A673 (cell line): Measurements from ENCODE around the gene BAAT. TPM values are rescaled to one million over a fixed set of nuclear protein-coding genes. Genes with fewer than 3 reads are reported as not detected.

ENCODE experiments used
- BruUV-seq: library from RNA; stranded (reverse); fragments of 400-500 nt; replicated peaks from 2 replicates; lab custom pipeline; 2021; lab: Mats Ljungman, UMichigan
- CTCF ChIA-PET: fragments of 300-600 bp; sonication (Branson Sonifier 250); formaldehyde crosslinking; loops from one replicate; lab custom pipeline; 2022; ENCODE audit warnings: antibody characterized with exemption; lab: Charles Lee
- POLR2A ChIA-PET: fragments of 300-600 bp; sonication (Branson Sonifier 250); formaldehyde crosslinking; loops from one replicate; lab custom pipeline; 2022; ENCODE audit warnings: antibody characterized with exemption; ENCODE audit not compliant: low non-redundant PET; lab: Charles Lee
- DNase-seq: peaks from one replicate; pipeline ENCODE4 v3.0.0-alpha.2; 2015; ENCODE audit warnings: low spot score
- H3K27ac ChIP-seq: fragments of 200-600 bp; sonication (generic); 2 replicates; pipeline ENCODE4 v1.5.1; 2016; ENCODE audit warnings: mixed run types, low read depth, mild to moderate bottlenecking, mixed read lengths, antibody characterized with exemption, low read length; ENCODE audit not compliant: poor library complexity, severe bottlenecking
- H3K27me3 ChIP-seq: fragments of 200-600 bp; sonication (generic); replicated peaks from 2 replicates; pipeline ENCODE4 v1.6.1; 2017; ENCODE audit warnings: mixed run types, low read depth, mild to moderate bottlenecking, mixed read lengths, antibody characterized with exemption, low read length; ENCODE audit not compliant: insufficient read depth, poor library complexity
- H3K36me3 ChIP-seq: fragments of 200-600 bp; sonication (generic); 2 replicates; pipeline ENCODE4 v1.6.1; 2016; ENCODE audit warnings: mixed run types, mild to moderate bottlenecking, mixed read lengths, antibody characterized with exemption, low read length; ENCODE audit not compliant: insufficient read depth, poor library complexity, severe bottlenecking
- H3K4me1 ChIP-seq: fragments of 200-600 bp; sonication (generic); 2 replicates; pipeline ENCODE4 v1.6.1; 2017; ENCODE audit warnings: mixed run types, mild to moderate bottlenecking, mixed read lengths, antibody characterized with exemption, low read length; ENCODE audit not compliant: insufficient read depth, poor library complexity, severe bottlenecking
- H3K4me3 ChIP-seq: fragments of 200-600 bp; sonication (generic); 2 replicates; pipeline ENCODE4 v1.5.1; 2016; ENCODE audit warnings: low read depth, mixed run types, mild to moderate bottlenecking, mixed read lengths, low read length; ENCODE audit not compliant: poor library complexity, severe bottlenecking
- H3K9me3 ChIP-seq: fragments of 200-600 bp; sonication (generic); 2 replicates; pipeline ENCODE4 v1.6.1; 2016; ENCODE audit warnings: mixed run types, low read depth, mild to moderate bottlenecking, mixed read lengths, antibody characterized with exemption, low read length; ENCODE audit not compliant: poor library complexity, severe bottlenecking
- EZH2 ChIP-seq: fragments of 200-600 bp; sonication (generic); IDR thresholded peaks from 2 replicates; pipeline ENCODE4 v1.6.1; 2017; ENCODE audit warnings: borderline replicate concordance, low read depth, mild to moderate bottlenecking, mixed read lengths, antibody characterized with exemption, low read length; ENCODE audit not compliant: poor library complexity, severe bottlenecking
- intact Hi-C: fragments of 100-400 bp; cut with micrococcal nuclease; formaldehyde crosslinking; loops from one replicate; pipeline ENCODE4 v1.10.0; 2022; ENCODE audit not compliant: unreplicated experiment
- total RNA-seq: library from RNA; stranded (reverse); gene quantifications from 2 replicates; pipeline ENCODE4 v1.2.3, GENCODE V29; 2021
- TF ChIP-seq, protein P1 (sequence below): fragments of 300-800, 200-600 bp; sonication (generic); conservative IDR thresholded peaks from 2 replicates; pipeline ENCODE4 v1.5.1; 2017; ENCODE audit warnings: low read depth, mild to moderate bottlenecking, antibody characterized with exemption, low read length, moderate library complexity, mixed read lengths

Gene BAAT
- total RNA-seq, 1 experiment from 2014 or later, result 0.17 TPM

DNA sequence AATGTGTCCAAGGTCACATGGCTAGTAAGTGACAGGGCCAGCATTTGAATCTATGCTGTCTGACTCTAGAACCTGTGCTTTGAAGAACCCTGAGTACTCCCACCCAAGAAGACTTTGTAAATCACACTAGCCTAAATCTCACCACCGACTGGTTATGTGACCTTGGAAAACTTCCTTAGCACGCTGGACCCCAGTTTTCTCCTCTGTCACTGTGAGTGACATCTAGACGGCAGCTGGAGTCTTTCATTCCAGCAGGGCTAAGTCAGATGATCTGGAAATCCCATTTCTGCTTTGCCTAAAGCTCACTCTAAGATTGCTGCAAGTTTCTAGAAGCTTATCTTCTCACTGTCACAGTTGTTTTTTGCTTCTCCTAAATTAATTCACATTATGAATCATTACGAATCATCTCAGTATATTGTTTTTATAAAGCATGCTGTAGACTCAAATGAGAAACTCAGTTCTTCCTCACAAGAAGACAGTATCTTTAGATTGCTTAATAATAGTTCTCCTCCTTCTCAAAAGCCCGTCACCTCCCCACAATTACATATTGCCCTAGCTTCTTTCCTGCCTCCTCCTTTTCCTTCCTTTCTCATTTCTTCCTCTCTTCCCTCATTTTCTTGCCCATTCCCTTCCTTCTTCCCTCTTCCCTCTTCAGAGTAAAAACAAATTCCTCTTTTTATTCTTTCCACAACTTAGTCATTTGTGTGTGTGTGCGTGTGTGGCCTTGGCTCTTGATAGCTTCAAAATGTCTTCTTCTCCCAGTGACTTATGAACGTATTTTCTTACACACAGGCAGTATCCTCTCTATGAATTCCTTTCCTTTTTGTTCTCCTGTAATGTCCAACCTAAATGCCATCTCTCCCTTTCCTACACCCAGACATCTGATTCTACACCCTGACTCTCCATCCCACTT lies 34.0 kb upstream of the BAAT start:
- Histone ChIP-seq H3K4me3 (no peak overlapping the region), H3K27ac (no peak overlapping the region), H3K36me3 (no peaks in the 10 kb centered on the region), H3K4me1 (no peaks in the 10 kb centered on the region), H3K9me3 (peaks cover 2% of the 10 kb centered on the region), H3K27me3 (peaks cover 15% of the 10 kb centered on the region)
- BruUV-seq, result no TSS peak
- CTCF ChIA-PET, result no interaction called here
- POLR2A ChIA-PET, result no interaction called here
- TF ChIP-seq, protein P1, sequence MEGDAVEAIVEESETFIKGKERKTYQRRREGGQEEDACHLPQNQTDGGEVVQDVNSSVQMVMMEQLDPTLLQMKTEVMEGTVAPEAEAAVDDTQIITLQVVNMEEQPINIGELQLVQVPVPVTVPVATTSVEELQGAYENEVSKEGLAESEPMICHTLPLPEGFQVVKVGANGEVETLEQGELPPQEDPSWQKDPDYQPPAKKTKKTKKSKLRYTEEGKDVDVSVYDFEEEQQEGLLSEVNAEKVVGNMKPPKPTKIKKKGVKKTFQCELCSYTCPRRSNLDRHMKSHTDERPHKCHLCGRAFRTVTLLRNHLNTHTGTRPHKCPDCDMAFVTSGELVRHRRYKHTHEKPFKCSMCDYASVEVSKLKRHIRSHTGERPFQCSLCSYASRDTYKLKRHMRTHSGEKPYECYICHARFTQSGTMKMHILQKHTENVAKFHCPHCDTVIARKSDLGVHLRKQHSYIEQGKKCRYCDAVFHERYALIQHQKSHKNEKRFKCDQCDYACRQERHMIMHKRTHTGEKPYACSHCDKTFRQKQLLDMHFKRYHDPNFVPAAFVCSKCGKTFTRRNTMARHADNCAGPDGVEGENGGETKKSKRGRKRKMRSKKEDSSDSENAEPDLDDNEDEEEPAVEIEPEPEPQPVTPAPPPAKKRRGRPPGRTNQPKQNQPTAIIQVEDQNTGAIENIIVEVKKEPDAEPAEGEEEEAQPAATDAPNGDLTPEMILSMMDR, result no peak
- no peak for TF ChIP-seq EZH2
- intact Hi-C loops, result no loop called here
- no peak for DNase-seq

DNA sequence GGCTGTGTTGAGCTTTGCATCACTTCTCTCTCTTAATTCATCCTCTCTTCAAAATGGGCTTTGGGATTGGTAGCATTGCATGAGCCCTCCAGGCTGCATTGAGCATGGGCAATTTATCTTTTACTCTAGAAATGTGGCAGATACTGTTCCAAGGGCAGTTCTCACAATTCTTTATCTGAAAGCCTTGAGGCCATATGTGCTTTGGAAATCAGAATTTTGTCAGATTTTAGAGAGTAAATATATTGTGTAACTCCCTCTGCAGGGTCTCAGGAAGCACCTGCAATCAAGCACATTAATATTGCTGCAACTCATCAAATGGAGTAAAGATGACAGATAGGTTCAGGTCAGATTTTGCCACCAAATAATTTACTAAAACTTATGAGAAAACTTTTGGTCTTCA lies 33.2 kb upstream of the BAAT start:
- no peak for DNase-seq
- Histone ChIP-seq H3K9me3 (peaks cover 10% of the 10 kb centered on the region), H3K27me3 (peaks cover 14% of the 10 kb centered on the region), H3K27ac (no peak overlapping the region), H3K36me3 (no peaks in the 10 kb centered on the region), H3K4me1 (no peaks in the 10 kb centered on the region), H3K4me3 (no peak overlapping the region)
- intact Hi-C loops, result no loop called here
- POLR2A ChIA-PET, result no interaction called here
- no TSS peak for BruUV-seq
- TF ChIP-seq, protein P1, result no peak
- no peak for TF ChIP-seq EZH2
- CTCF ChIA-PET, result no interaction called here

DNA sequence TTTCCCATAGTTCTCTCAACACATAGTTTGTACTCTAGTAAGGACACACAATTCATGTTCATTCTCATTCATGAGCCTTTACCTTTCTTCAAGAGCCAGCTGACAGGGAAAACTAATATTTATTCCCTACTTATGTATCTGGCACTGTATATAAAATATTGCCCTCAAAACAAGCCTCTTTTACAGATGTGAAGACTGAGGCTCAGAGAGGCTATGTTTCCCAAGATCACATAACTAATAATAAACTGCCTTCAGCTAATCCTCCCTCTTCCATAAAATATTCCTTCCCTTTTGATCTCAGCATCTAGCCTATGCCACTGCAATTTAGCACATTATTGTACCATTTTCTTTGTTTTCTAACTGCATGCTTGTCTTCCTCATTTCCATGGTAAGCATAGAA lies 32.6 kb upstream of the BAAT start:
- peaks cover 15% of the 10 kb centered on the region for H3K9me3 ChIP-seq
- no peak overlapping the region for H3K4me3 ChIP-seq
- no peak for DNase-seq
- H3K27me3 ChIP-seq, result peaks cover 14% of the 10 kb centered on the region
- no peaks in the 10 kb centered on the region for H3K4me1 ChIP-seq
- H3K27ac ChIP-seq, result no peak overlapping the region
- intact Hi-C loops, result no loop called here
- TF ChIP-seq EZH2, result no peak
- TF ChIP-seq, protein P1, result no peak
- CTCF ChIA-PET, result no interaction called here
- POLR2A ChIA-PET, result no interaction called here
- H3K36me3 ChIP-seq, result no peaks in the 10 kb centered on the region
- no TSS peak for BruUV-seq
